K562 (cell line): Measurements from ENCODE around the gene HIF1A. TPM values are rescaled to one million over a fixed set of nuclear protein-coding genes. Genes with fewer than 3 reads are reported as not detected.

Source experiments
- ATAC-seq: fragments of 200-7000 bp; cut with Tn5 transposase; 3 replicates; pipeline ENCODE4 v1.9.1; 2020; ENCODE audit warnings: moderate library complexity
- BruUV-seq: library from RNA; stranded (reverse); fragments of 400-500 nt; replicated peaks from 2 replicates; lab custom pipeline; 2021; lab: Mats Ljungman, UMichigan
- CTCF ChIA-PET: fragments of 300-600 bp; formaldehyde crosslinking; extraction: SDS; loops from one replicate; lab custom pipeline; 2021; ENCODE audit warnings: low intra/inter-chr PET ratio; lab: Yijun Ruan, JAX
- POLR2A ChIA-PET: fragments of 300-600, 350-650 bp; sonication (Branson Sonifier 250); formaldehyde crosslinking; extraction: SDS; loops from one replicate; lab custom pipeline; 2021; ENCODE audit warnings: antibody characterized with exemption, inconsistent platforms; lab: Yijun Ruan, JAX
- DNase-seq, 4 experiments: peaks; one replicate each; pipeline versions ENCODE4 v3.0.0 to v3.0.0-alpha.2; 2011 to 2018; ENCODE audit warnings: low spot score in 3 of 4, mixed read lengths in 3 of 4; ENCODE audit errors: extremely low read depth in 1 of 4
- FAIRE-seq: peaks from 2 replicates; lab custom pipeline; 2011; peaks lifted over from hg19 to GRCh38; lab: Jason Lieb, UNC
- H2AFZ ChIP-seq: 2 replicates; pipeline ENCODE4 v1.6.0; 2011; ENCODE audit warnings: low read depth, low read length, control low read depth, inconsistent platforms
- H3K27ac ChIP-seq: fragments of 200-600 bp; 3 replicates; pipeline ENCODE4 v1.8.0; 2011; ENCODE audit warnings: low read depth, mild to moderate bottlenecking, control low read depth, inconsistent platforms, low read length, moderate library complexity, mixed read lengths; ENCODE audit errors: extremely low read depth
- H3K27me3 ChIP-seq, 2 experiments: fragments of 300-600 bp in 1 of 2; 2 replicates in 1 of 2; 3 replicates in 1 of 2; pipeline versions ENCODE4 v1.6.0 to v1.8.0; 2011; ENCODE audit warnings: inconsistent platforms in 2 of 2, low read length in 2 of 2, mild to moderate bottlenecking in 1 of 2, mixed read lengths in 1 of 2, moderate library complexity in 1 of 2; ENCODE audit not compliant: control insufficient read depth in 2 of 2, insufficient read depth in 2 of 2
- H3K36me3 ChIP-seq: fragments of 300-600 bp; 3 replicates; pipeline ENCODE4 v1.8.0; 2011; ENCODE audit warnings: mild to moderate bottlenecking, low read length, inconsistent platforms; ENCODE audit not compliant: control insufficient read depth, insufficient read depth
- H3K4me1 ChIP-seq, 2 experiments: fragments of 200-600 bp in 1 of 2; replicated peaks in 1 of 2; 2 replicates in 1 of 2; 3 replicates in 1 of 2; pipeline versions ENCODE4 v1.5.1 to v1.8.0; 2011; ENCODE audit warnings: inconsistent platforms in 2 of 2, low read length in 2 of 2, mild to moderate bottlenecking in 1 of 2, mixed read lengths in 1 of 2, moderate library complexity in 1 of 2; ENCODE audit not compliant: control insufficient read depth in 2 of 2, insufficient read depth in 2 of 2
- H3K4me2 ChIP-seq: 2 replicates; pipeline ENCODE4 v1.6.1; 2011; ENCODE audit warnings: low read length, control low read depth, inconsistent platforms, mixed read lengths; ENCODE audit not compliant: insufficient read depth
- H3K4me3 ChIP-seq: fragments of 200-600 bp; sonication (generic), shearing (Covaris generic); 2 replicates; pipeline ENCODE4 v1.5.1; 2016; ENCODE audit warnings: control low read depth, inconsistent platforms
- H3K79me2 ChIP-seq: fragments of 200-600 bp; 3 replicates; pipeline ENCODE4 v1.8.0; 2011; ENCODE audit warnings: low read length, inconsistent platforms; ENCODE audit not compliant: control insufficient read depth, insufficient read depth
- H3K9ac ChIP-seq, 2 experiments: 2 replicates each; pipeline versions ENCODE4 v1.6.0 to v1.6.1; 2011; ENCODE audit warnings: low read depth in 2 of 2, low read length in 2 of 2, control low read depth in 1 of 2, inconsistent platforms in 1 of 2, mild to moderate bottlenecking in 1 of 2, mixed read lengths in 1 of 2; ENCODE audit not compliant: insufficient read depth in 1 of 2
- H3K9me1 ChIP-seq: one replicate; pipeline ENCODE4 v1.6.0; 2011; ENCODE audit warnings: inconsistent platforms, mild to moderate bottlenecking, low read length, moderate library complexity; ENCODE audit not compliant: control insufficient read depth, insufficient read depth
- H3K9me3 ChIP-seq: replicated peaks from 2 replicates; pipeline ENCODE4 v1.5.1; 2011; ENCODE audit warnings: low read depth, low read length, inconsistent platforms; ENCODE audit not compliant: control insufficient read depth, insufficient read depth
- H4K20me1 ChIP-seq: replicated peaks from 2 replicates; pipeline ENCODE4 v1.6.1; 2011; ENCODE audit warnings: low read length, inconsistent platforms, mixed read lengths; ENCODE audit not compliant: control insufficient read depth, insufficient read depth
- CBX2 ChIP-seq: fragments of 200-600 bp; sonication (generic); IDR thresholded peaks from one replicate; pipeline ENCODE4 v1.6.1; 2012; ENCODE audit warnings: mild to moderate bottlenecking, low read length, inconsistent platforms; ENCODE audit not compliant: insufficient read depth, poor library complexity, severe bottlenecking
- ETS1 ChIP-seq: conservative IDR thresholded peaks from 2 replicates; pipeline ENCODE4 v1.6.1; 2011; ENCODE audit warnings: low read depth, mild to moderate bottlenecking, low read length; ENCODE audit not compliant: control insufficient read depth
- MGA ChIP-seq: fragments of 450-650 bp; IDR thresholded peaks from 2 replicates; pipeline ENCODE4 v1.6.1; 2016; ENCODE audit warnings: mild to moderate bottlenecking, moderate library complexity
- MIER1 ChIP-seq: fragments of 450-650 bp; IDR thresholded peaks from 2 replicates; pipeline ENCODE4 v1.6.1; 2016; ENCODE audit warnings: antibody characterized with exemption, mild to moderate bottlenecking, low read depth
- NUFIP1 ChIP-seq: fragments of 450-650 bp; IDR thresholded peaks from 2 replicates; pipeline ENCODE4 v1.6.1; 2018; ENCODE audit not compliant: partially characterized antibody
- TCF3 ChIP-seq: sonication (generic); formaldehyde crosslinking; IDR thresholded peaks from 2 replicates; pipeline ENCODE4 v1.4.0; 2020; ENCODE audit warnings: mild to moderate bottlenecking, missing genetic modification reagents
- TEAD1 ChIP-seq, 2 experiments: fragments of 450-650 bp in 1 of 2; sonication (generic) in 1 of 2; formaldehyde crosslinking; IDR thresholded peaks; 2 replicates each; pipeline versions ENCODE4 v1.4.0 to v1.8.0; 2020 to 2022; ENCODE audit warnings: mild to moderate bottlenecking in 2 of 2, missing genetic modification reagents in 1 of 2
- WGBS: fragments of 100-300 bp; shearing (Covaris generic); methylation state at CpG from one replicate; pipeline ENCODE4 v1.1.6; 2016; ENCODE audit warnings: low coverage, mixed read lengths; ENCODE audit not compliant: insufficient coverage; ENCODE audit errors: missing lambda C conversion rate; 5-methylcytosine and 5-hydroxymethylcytosine counted together
- in situ Hi-C: fragments of 300-500 bp; cut with MboI; formaldehyde crosslinking; loops from 4 replicates; pipeline ENCODE4 v1.15.0; 2018; ENCODE audit warnings: inconsistent platforms, mixed read lengths
- intact Hi-C: fragments of 100-400 bp; cut with micrococcal nuclease; formaldehyde crosslinking; loops from 2 replicates; pipeline ENCODE4 v1.14.2; 2022
- polyA plus RNA-seq, 8 experiments: library from polyadenylated mRNA; depleted of rRNA in 4 of 8; stranded (reverse) in 5 of 8; unstranded in 3 of 8; fragments of >200 nt; fragmentation: Nextera tagmentation in 2 of 8; fragmentation: Illumina TruSeq in 1 of 8; extraction: Ambion mirVana in 2 of 8; extraction: Trizol in 1 of 8; gene quantifications; 2 replicates each; pipeline versions ENCODE4 v1.2.1 to v1.2.3, GENCODE V29; 2011 to 2014; ENCODE audit warnings: inconsistent platforms in 1 of 8, missing spikeins in 1 of 8
- total RNA-seq, 7 experiments: library from RNA; depleted of rRNA in 6 of 7; stranded (reverse); fragments of >200 nt in 6 of 7; fragmentation: Illumina TruSeq in 2 of 7; extraction: Trizol in 2 of 7; gene quantifications; 2 replicates each; pipeline versions ENCODE4 v1.2.1 to v1.2.3, GENCODE V29; 2011 to 2021; ENCODE audit warnings: low replicate concordance in 1 of 7

Gene HIF1A
- total and polyA plus RNA-seq, 9 of the 15 experiments (the other 6 are each of a cell fraction or from before 2014, with no cell fraction given), result 5.9 to 35.3 (median 24.2) TPM

GRCh38 chr14:61646366-61647116, 48.8 kb upstream of the HIF1A start:
- FAIRE-seq, result no peak
- in situ Hi-C loops (no loop called here), intact Hi-C loops (no loop called here)
- no peaks in the 10 kb centered on the region for H3K9me3 ChIP-seq
- ATAC-seq, result no peak
- no peaks in the 10 kb centered on the region for H3K9me1 ChIP-seq
- H3K4me2 ChIP-seq, result no peak overlapping the region
- no peak for DNase-seq
- H3K27ac ChIP-seq, result no peak overlapping the region
- no peak overlapping the region for H2AFZ ChIP-seq
- no TSS peak for BruUV-seq
- H3K4me1 ChIP-seq, result no peaks in the 10 kb centered on the region
- no peaks in the 10 kb centered on the region for H3K79me2 ChIP-seq
- CTCF ChIA-PET, result no interaction called here
- H3K9ac ChIP-seq, result no peak overlapping the region
- no peaks in the 10 kb centered on the region for H4K20me1 ChIP-seq
- no peaks in the 10 kb centered on the region for H3K36me3 ChIP-seq
- WGBS, result 0% methylated on average over 5 of the region's 5 CpGs
- H3K27me3 ChIP-seq, result peaks cover 0 to 4% of the 10 kb centered on the region in 2 experiments; a peak in 3 of 5 replicates
- POLR2A ChIA-PET, result no interaction called here
- no peak overlapping the region for H3K4me3 ChIP-seq
- TF ChIP-seq NUFIP1 (no peak), CBX2 (no peak), MGA (no peak), TCF3 (no peak), MIER1 (no peak), TEAD1 (CRISPR knock-in tag; IDR thresholded peaks at IDR 0.05) (no peak), ETS1 (no peak)
